HUES48 (cell line): ENCODE results near the gene PAX6.

Experiments used
- H3K27ac ChIP-seq: one replicate; pipeline ENCODE4 v1.7.0; 2013; ENCODE audit warnings: low read depth, low read length, inconsistent platforms
- H3K27me3 ChIP-seq: 2 replicates; pipeline ENCODE4 v1.6.1; 2013; ENCODE audit warnings: mild to moderate bottlenecking, low read length; ENCODE audit not compliant: control insufficient read depth, insufficient read depth
- H3K36me3 ChIP-seq: 2 replicates; pipeline ENCODE4 v1.6.1; 2013; ENCODE audit warnings: low read length; ENCODE audit not compliant: control insufficient read depth, insufficient read depth
- H3K4me1 ChIP-seq: 2 replicates; pipeline ENCODE4 v1.6.1; 2013; ENCODE audit warnings: mild to moderate bottlenecking, low read length; ENCODE audit not compliant: control insufficient read depth, insufficient read depth
- H3K4me3 ChIP-seq: 2 replicates; pipeline ENCODE4 v1.5.1; 2013; ENCODE audit warnings: mild to moderate bottlenecking, low read depth, low read length
- H3K9ac ChIP-seq: 2 replicates; pipeline ENCODE4 v1.6.1; 2013; ENCODE audit warnings: mild to moderate bottlenecking, low read depth, low read length, moderate library complexity
- H3K9me3 ChIP-seq: 2 replicates; pipeline ENCODE4 v1.6.1; 2013; ENCODE audit warnings: low read length; ENCODE audit not compliant: control insufficient read depth, insufficient read depth

The PAX6 gene

GRCh38 chr11:31800398-31801265 is 10.5 kb downstream of the PAX6 start:
- Histone ChIP-seq H3K4me3 (no peak overlapping the region), H3K4me1 (peaks cover 45% of the 10 kb centered on the region), H3K27me3 (peaks cover 100% of the 10 kb centered on the region), H3K9me3 (no peaks in the 10 kb centered on the region), H3K27ac (no peak overlapping the region), H3K9ac (no peak overlapping the region), H3K36me3 (no peaks in the 10 kb centered on the region)

- Histone ChIP-seq H3K27ac (no peak overlapping the region), H3K4me1 (peaks cover 36% of the 10 kb centered on the region), H3K27me3 (peaks cover 100% of the 10 kb centered on the region), H3K9ac (no peak overlapping the region), H3K9me3 (no peaks in the 10 kb centered on the region), H3K4me3 (peak overlapping the region; percentile 56), H3K36me3 (no peaks in the 10 kb centered on the region)
Measured at GRCh38 chr11:31799435-31800397, 11.4 kb downstream of the PAX6 start.

- Histone ChIP-seq H3K27ac (no peak overlapping the region), H3K9me3 (no peaks in the 10 kb centered on the region), H3K4me3 (peak overlapping the region; percentile 56), H3K36me3 (no peaks in the 10 kb centered on the region), H3K27me3 (peaks cover 95% of the 10 kb centered on the region), H3K4me1 (peaks cover 31% of the 10 kb centered on the region), H3K9ac (no peak overlapping the region)
Measured at GRCh38 chr11:31798554-31799434, 12.3 kb downstream of the PAX6 start.

GRCh38 chr11:31798057-31798553 is 13.0 kb downstream of the PAX6 start:
- no peak overlapping the region for H3K27ac ChIP-seq
- peaks cover 28% of the 10 kb centered on the region for H3K4me1 ChIP-seq
- H3K9ac ChIP-seq, result no peak overlapping the region
- no peaks in the 10 kb centered on the region for H3K9me3 ChIP-seq
- H3K36me3 ChIP-seq, result no peaks in the 10 kb centered on the region
- H3K4me3 ChIP-seq, result peak overlapping the region; percentile 56
- H3K27me3 ChIP-seq, result peaks cover 94% of the 10 kb centered on the region

GRCh38 chr11:31797190-31798056 is 13.7 kb downstream of the PAX6 start:
- Histone ChIP-seq H3K27ac (no peak overlapping the region), H3K4me3 (peak overlapping the region; percentile 56), H3K4me1 (peaks cover 22% of the 10 kb centered on the region), H3K27me3 (peaks cover 87% of the 10 kb centered on the region), H3K36me3 (no peaks in the 10 kb centered on the region), H3K9me3 (no peaks in the 10 kb centered on the region), H3K9ac (no peak overlapping the region)

- H3K4me1 ChIP-seq, result peaks cover 22% of the 10 kb centered on the region
- H3K27ac ChIP-seq, result no peak overlapping the region
- H3K36me3 ChIP-seq, result no peaks in the 10 kb centered on the region
- H3K9me3 ChIP-seq, result no peaks in the 10 kb centered on the region
- H3K9ac ChIP-seq, result no peak overlapping the region
- H3K4me3 ChIP-seq, result peak overlapping the region; percentile 17; the same call in 1 of the 2 replicates
- peaks cover 80% of the 10 kb centered on the region for H3K27me3 ChIP-seq
Measured at GRCh38 chr11:31796499-31797189, 14.5 kb downstream of the PAX6 start.

GRCh38 chr11:31795706-31796498 is 15.2 kb downstream of the PAX6 start:
- no peak overlapping the region for H3K4me3 ChIP-seq
- H3K27me3 ChIP-seq, result peaks cover 72% of the 10 kb centered on the region
- H3K9ac ChIP-seq, result no peak overlapping the region
- H3K27ac ChIP-seq, result no peak overlapping the region
- no peaks in the 10 kb centered on the region for H3K36me3 ChIP-seq
- no peaks in the 10 kb centered on the region for H3K9me3 ChIP-seq
- peaks cover 22% of the 10 kb centered on the region for H3K4me1 ChIP-seq

- H3K4me1 ChIP-seq, result peaks cover 18% of the 10 kb centered on the region
- no peak overlapping the region for H3K27ac ChIP-seq
- no peaks in the 10 kb centered on the region for H3K36me3 ChIP-seq
- no peak overlapping the region for H3K4me3 ChIP-seq
- peaks cover 59% of the 10 kb centered on the region for H3K27me3 ChIP-seq
- H3K9ac ChIP-seq, result no peak overlapping the region
- H3K9me3 ChIP-seq, result no peaks in the 10 kb centered on the region
Measured at GRCh38 chr11:31794548-31794947, 16.6 kb downstream of the PAX6 start.

GRCh38 chr11:31793264-31793663 is 17.9 kb downstream of the PAX6 start:
- Histone ChIP-seq H3K9ac (no peak overlapping the region), H3K4me3 (no peak overlapping the region), H3K9me3 (no peaks in the 10 kb centered on the region), H3K4me1 (peaks cover 13% of the 10 kb centered on the region), H3K27ac (no peak overlapping the region), H3K27me3 (peaks cover 46% of the 10 kb centered on the region), H3K36me3 (no peaks in the 10 kb centered on the region)
